GM18867 (cell line): ENCODE results near the gene KCNH2.
A peak's percentile ranks its signal among the peaks of the same experiment; 100 is the strongest.

Experiments used
- ATAC-seq: cut with Tn5 transposase; IDR thresholded peaks from one replicate; pipeline ENCODE4 v1.9.1; 2021; ENCODE audit warnings: mild to moderate bottlenecking, moderate library complexity; ENCODE audit not compliant: unreplicated experiment

The KCNH2 gene

GRCh38 chr7:150996376-150997074 is 18.4 kb upstream of the KCNH2 start:
- no peak for ATAC-seq

GRCh38 chr7:150994838-150995510 is 16.9 kb upstream of the KCNH2 start:
- ATAC-seq = no peak

GRCh38 chr7:150994141-150994837 is 16.2 kb upstream of the KCNH2 start:
- ATAC-seq = no peak

- ATAC-seq = no peak
Measured at GRCh38 chr7:150993511-150993910, 15.4 kb upstream of the KCNH2 start.

GRCh38 chr7:150992833-150993302 is 14.7 kb upstream of the KCNH2 start:
- peak; percentile 67 for ATAC-seq

GRCh38 chr7:150992051-150992640 is 14.0 kb upstream of the KCNH2 start:
- ATAC-seq = no peak

GRCh38 chr7:150990416-150991186 is 12.5 kb upstream of the KCNH2 start, which contains the start of gene NOS3:
NOS3 (plus strand) TSS chr7:150991017; CDS start chr7:150993804, 2,787 bp downstream.
- no peak for ATAC-seq

GRCh38 chr7:150989456-150989855 is 11.3 kb upstream of the KCNH2 start:
- no peak for ATAC-seq

GRCh38 chr7:150988230-150989226 is 10.4 kb upstream of the KCNH2 start:
- ATAC-seq = no peak

GRCh38 chr7:150986556-150986955 is 8.4 kb upstream of the KCNH2 start:
- no peak for ATAC-seq

GRCh38 chr7:150986099-150986512 is 8.0 kb upstream of the KCNH2 start:
- ATAC-seq = no peak

- ATAC-seq = no peak
Measured at GRCh38 chr7:150983893-150984368, 5.8 kb upstream of the KCNH2 start.

GRCh38 chr7:150982351-150982750 is 4.2 kb upstream of the KCNH2 start:
- no peak for ATAC-seq

GRCh38 chr7:150981644-150982043 is 3.5 kb upstream of the KCNH2 start:
- no peak for ATAC-seq

GRCh38 chr7:150980663-150981062 is 2.5 kb upstream of the KCNH2 start:
- ATAC-seq = no peak

- no peak for ATAC-seq
Measured at GRCh38 chr7:150979713-150980390, 1.7 kb upstream of the KCNH2 start.

GRCh38 chr7:150977382-150978125 is 567 bp downstream of the KCNH2 start:
- ATAC-seq = no peak
